Superior temporal gyrus (tissue), 1 donor: ENCODE data around the gene ATP1A4.
A peak's percentile ranks its signal among the peaks of the same experiment; 100 is the strongest.

ENCODE experiments used
- DNase-seq: peaks from one replicate; pipeline ENCODE4 v3.0.0-alpha.2; 2016; ENCODE audit errors: extremely low spot score

The ATP1A4 gene

DNA sequence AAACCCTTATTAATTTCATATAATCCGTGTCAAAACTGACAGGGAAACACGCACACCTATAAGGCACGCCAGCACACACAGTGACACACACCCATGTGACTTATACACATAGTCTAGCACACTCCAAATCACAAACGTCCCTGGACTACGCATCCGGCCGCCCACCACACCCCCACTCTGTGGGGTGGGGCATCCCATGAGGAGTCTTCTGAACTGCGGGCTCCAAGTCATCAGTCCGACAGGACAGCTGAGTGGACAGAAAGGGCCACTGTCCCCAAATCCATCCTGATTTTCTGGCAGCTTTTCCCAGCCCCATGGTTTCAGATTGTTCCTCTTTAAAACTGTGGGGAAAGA is 54.6 kb downstream of the ATP1A4 start:
- peak; percentile 40 for DNase-seq

GRCh38 chr1:160206421-160207117 is 55.2 kb downstream of the ATP1A4 start:
- no peak for DNase-seq

DNA sequence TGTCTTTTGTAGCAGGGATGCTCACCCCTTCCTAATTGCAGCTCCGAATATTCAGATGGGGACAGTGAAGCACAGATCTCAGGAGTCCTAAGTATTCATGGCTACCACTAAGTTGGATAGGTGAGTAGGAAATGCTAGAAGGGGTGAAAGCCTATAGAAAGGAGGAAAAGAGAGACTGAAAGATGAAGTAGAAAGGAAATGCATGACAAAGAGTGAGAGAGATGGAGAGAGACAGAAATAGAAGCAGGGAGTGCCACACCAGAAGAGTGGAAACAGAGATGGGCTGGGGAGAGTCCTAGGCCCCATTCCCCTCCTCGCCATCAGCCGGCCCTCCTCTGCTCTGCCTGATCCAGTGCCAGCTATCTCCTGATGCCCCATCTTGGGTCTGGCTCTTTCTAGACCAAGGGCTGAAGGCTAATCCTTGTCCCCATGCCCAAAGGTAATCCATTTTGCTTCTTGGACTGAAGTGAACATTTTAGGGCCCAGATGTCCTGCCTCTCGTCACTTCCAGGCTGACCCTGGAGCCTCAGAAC is 55.8 kb downstream of the ATP1A4 start:
- no peak for DNase-seq

DNA sequence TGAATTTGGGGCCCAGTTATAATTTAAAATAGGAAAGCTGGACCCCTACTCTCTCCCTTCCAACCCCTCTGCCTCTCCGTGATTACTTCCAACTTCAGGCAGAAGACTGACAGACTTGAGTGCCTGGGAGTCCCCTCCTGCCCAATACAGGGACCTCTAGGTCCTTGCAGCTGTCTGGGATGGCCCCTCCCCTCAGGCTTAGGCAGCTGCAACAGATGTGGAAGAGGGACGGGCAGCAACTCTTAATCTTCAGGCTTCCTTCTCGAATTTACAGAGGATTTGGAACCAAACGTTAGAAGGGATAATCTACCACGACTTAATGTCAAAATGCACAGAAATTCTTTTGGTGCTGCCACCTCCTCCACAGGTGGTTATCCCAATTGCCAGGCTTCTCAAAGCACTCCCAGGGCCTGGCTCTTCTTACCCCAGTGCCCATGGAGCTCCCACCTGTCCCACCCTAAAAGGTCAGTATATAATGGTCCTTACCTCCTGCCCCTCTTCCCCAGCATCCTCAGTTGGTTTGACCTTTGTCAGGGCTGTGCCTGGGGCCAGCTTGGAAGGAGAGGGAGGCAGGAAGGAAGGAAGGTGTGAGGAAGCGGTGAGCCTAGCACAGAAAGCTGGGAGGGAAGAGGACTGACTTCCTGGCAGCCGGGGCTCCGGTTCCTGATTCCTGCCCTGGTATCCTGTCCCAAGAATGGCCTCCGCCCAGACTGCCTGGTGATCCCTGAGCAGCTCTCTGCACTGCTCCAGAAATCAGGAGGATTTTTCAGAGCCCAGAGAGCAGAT is 56.6 kb downstream of the ATP1A4 start:
- DNase-seq = no peak

DNA sequence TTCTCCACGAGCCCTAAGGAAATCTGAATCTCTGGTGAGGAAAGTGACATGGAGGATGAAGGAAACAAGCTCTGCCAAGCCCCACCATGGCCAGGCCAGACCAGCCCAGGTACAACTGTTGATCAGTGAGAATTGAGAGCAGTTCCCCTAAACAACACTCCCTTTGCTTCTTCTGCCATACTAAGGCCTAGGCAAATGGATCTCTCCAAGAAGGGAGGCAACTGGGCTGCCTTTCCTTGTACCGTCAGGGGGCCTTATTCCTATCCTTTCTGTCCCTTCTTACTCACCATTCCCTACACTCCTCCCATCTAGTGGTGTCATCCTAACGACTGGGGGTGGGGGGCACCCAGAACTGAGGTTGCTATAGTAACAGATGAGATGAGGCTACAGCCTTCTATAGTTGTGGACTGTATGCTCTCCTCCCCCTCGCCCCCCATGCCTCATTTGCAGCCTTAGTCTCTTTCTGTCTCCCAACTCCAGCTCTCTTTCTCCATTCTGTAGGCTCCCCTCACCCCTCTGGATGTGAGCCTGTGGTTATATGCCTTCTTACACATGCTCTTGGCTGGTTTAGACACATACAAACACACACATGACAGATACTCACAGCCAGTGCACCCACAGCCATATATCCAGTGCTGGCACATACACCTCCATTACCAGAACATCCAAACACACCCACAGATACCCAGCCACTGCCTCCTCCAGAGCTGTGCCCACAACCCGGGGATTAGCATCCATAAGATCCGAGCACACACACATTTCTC is 57.3 kb downstream of the ATP1A4 start:
- peak; percentile 39 for DNase-seq

DNA sequence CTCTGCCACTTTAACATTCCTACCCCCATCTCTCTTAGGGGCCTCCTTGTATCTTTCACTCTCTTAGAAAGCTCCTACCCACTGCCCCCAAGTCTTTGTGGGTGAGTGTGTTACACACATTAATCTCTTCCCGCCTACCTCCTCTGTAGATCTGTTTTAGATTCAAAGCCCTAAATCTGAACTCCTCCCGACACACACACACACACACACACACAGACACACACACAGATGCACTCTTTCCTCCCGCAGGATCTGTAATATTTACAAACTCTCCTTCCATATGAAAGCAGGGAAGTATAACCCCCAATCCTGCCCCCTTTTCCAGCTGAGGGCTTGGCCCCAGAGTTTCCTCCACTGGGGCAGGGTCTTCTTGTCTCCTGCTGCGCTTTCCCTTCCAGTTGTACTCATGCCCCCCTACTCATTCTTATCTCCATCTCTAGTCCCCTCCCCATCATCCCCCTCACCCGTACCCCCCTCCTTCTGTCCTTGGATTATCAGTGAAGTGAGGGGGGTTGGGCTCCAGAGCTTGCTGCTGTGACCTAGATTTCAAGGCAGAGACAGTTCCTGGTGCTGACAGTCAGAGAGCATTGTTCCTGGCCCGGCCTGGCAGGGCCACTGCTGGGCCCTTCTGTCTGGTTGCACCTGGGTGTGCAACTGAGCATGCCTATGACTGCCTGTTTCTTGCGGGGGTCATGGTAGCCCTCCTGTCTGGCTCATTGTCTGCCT is 58.1 kb downstream of the ATP1A4 start:
- DNase-seq = peak; percentile 60

- no peak for DNase-seq
Observed at GRCh38 chr1:160210561-160210960, 59.2 kb downstream of the ATP1A4 start.

DNA sequence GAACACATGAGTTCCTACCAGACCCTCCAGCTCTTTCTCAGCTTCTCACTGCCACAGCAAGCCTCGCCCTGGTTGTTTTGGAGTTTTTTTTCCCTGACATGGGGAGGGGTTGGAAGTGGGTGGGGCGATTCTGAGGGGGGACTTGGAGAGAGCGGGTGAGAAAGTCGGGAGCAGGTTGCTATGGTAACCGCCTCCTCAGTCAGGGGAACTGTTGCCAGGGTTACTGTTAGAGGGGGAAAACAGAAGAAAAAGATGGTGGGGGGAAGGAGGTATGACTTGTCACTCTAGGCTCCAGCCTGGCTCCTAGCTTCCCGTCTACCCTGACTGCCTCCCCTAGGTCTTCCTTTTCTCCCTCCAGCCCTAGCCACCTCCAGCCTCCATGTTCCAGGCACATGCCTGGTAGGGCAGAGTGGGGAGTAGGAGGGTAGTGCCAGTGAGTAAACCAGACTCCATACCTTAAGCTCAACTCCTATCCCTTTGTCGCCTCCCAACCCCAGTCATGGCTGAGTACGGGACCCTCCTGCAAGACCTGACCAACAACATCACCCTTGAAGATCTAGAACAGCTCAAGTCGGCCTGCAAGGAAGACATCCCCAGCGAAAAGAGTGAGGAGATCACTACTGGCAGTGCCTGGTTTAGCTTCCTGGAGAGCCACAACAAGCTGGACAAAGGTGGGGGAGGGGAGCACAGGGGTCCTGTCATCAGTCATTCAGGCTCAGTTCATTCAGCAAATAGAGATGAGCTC is 59.8 kb downstream of the ATP1A4 start:
- peak; percentile 61 for DNase-seq

GRCh38 chr1:160214481-160215140 is 63.2 kb downstream of the ATP1A4 start:
- no peak for DNase-seq

DNA sequence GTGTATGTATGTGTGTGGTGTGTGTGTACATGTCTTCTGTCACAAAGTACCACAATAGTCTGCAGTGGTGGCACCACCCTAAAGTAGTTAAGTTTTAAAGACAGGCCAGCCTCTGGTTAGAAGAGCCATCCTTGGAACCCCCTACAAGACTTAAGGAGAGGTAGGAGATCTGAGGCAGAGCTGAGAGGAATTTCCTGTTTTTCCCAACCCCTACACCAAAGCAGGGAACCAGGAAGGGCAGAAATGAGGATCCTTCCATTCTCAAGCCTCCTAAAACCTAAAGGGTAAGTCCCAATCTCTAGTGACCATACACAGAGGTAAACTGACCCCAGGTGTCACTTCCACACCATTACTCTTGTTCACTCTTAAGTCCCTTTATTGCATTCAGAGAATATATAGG is 64.9 kb downstream of the ATP1A4 start:
- DNase-seq = no peak

DNA sequence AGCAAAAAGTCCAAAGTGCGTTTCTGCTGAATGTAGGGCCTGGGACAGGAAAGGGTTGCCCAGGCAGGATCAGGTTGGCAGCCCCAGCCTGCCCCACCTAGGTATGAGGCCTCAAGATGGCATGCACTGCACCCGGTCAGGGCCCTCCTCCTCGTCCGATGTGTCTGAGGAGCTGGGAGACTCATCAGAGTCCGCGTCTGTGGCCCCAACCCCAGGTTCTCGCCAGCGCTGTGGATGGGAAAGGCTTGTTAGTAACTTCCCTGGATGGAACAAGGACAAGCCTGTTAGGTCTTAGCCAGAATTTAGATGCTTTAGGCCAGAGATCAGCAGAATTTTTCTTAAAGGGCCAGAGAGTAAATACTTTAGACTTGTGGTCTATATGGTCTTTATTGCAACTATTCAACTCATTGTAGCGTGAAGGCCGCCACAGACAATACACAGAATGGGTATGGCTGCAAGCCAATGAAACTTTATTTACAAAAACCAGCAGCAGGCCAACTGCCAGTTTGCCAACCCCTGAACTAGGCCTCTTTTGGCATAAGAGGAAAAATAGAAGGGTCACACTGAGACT is 66.2 kb downstream of the ATP1A4 start:
- DNase-seq = peak; percentile 51

- peak; percentile 90 for DNase-seq
Observed at GRCh38 chr1:160219062-160219929, 67.9 kb downstream of the ATP1A4 start.

DNA sequence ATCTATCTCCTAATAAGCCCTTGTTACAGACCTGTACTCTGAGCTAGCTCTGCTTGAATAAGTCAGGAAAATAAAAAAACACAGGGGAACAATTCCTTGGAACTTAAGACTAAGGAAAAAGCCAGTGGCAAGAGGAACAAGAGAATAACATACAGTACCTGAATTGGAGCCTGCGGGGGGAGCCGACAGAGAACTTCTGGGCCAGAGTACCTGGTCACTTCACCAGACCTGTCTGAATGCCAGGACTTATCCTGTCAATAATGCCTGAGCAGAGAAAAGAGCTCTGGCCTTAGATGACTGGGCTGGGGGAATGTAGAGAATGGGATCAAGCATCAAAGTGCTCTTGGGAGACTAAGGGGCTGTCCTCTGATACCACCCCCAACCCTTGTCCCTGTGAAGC is 68.9 kb downstream of the ATP1A4 start:
- DNase-seq = no peak

- no peak for DNase-seq
Observed at GRCh38 chr1:160221089-160221488, 69.7 kb downstream of the ATP1A4 start.

DNA sequence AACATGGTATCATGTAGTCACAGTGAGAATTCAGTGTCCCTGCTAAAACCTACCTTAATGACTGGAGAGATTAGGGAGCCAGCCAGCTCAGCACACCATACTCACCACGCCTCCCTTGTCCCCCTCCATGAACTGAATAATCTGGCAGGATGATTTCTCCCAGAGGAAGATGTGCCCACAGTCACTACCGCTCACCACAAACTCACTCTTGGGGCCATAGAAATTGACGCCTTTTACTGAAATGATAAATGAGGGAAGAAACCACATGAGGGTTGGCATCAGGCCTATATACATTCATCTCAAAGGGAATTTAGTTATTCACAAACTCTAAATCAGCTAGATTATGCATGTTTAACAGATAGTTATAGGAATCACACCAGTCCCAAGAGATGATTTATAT is 71.1 kb downstream of the ATP1A4 start:
- DNase-seq = no peak

GRCh38 chr1:160224606-160225005 is 73.2 kb downstream of the ATP1A4 start:
- no peak for DNase-seq

GRCh38 chr1:160225345-160225744 is 73.9 kb downstream of the ATP1A4 start:
- no peak for DNase-seq

- DNase-seq = no peak
Observed at GRCh38 chr1:160226623-160227022, 75.2 kb downstream of the ATP1A4 start.

GRCh38 chr1:160227034-160227433 is 75.6 kb downstream of the ATP1A4 start:
- DNase-seq = no peak
